ENCODE results near the gene NINJ2. TPM values are rescaled to one million over a fixed set of nuclear protein-coding genes. Genes with fewer than 3 reads are reported as not detected.

NINJ2 gene
- polyA plus RNA-seq, 1 of the 3 experiments (the other 2 are of a cell fraction), result 0.07 TPM

GRCh38 chr12:536751-537245 lies 126.4 kb downstream of the NINJ2 start (continued):
- TF ChIP-seq USF1 (IDR thresholded peaks at IDR 0.05; ENCODE audit: borderline replicate concordance, low read depth) (no peak), TCF12 (IDR thresholded peaks at IDR 0.05) (no peak), RXRA (IDR thresholded peaks at IDR 0.05; ENCODE audit: borderline replicate concordance, low read depth) (no peak), GATA2 (CRISPR knock-in tag; IDR thresholded peaks at IDR 0.05) (no peak), CHD2 (IDR thresholded peaks at IDR 0.05; ENCODE audit: low read length, partially characterized antibody) (no peak)

GRCh38 chr12:535396-535795 lies 127.8 kb downstream of the NINJ2 start:
- 74% methylated on average over 5 of the region's 7 CpGs for WGBS (ENCODE audit: low lambda C conversion rate)
- DNase-seq, result no peak
- no peak for TF ChIP-seq TCF12 (IDR thresholded peaks at IDR 0.05)
- TF ChIP-seq IRF3 (IDR thresholded peaks at IDR 0.05; ENCODE audit: low read depth, low read length), result no peak
- TF ChIP-seq PBX3 (IDR thresholded peaks at IDR 0.05), result no peak
- no peak for TF ChIP-seq GATA2 (CRISPR knock-in tag; IDR thresholded peaks at IDR 0.05)
- no peak for TF ChIP-seq POLR2AphosphoS5 (IDR thresholded peaks at IDR 0.05; ENCODE audit: low read depth, low read length)
- TF ChIP-seq RXRA (IDR thresholded peaks at IDR 0.05; ENCODE audit: borderline replicate concordance, low read depth), result no peak
- no peak for TF ChIP-seq NFIC (IDR thresholded peaks at IDR 0.05; ENCODE audit: borderline replicate concordance)
- no peak for TF ChIP-seq FOSL2 (IDR thresholded peaks at IDR 0.05; ENCODE audit: borderline replicate concordance, low read depth)
- no peak for TF ChIP-seq SIN3A (IDR thresholded peaks at IDR 0.05; ENCODE audit: borderline replicate concordance, low read depth, low read length)
- TF ChIP-seq CHD2 (IDR thresholded peaks at IDR 0.05; ENCODE audit: low read length, partially characterized antibody), result no peak
- TF ChIP-seq MXI1 (IDR thresholded peaks at IDR 0.05; ENCODE audit: low read depth, low read length), result no peak
- no peak for TF ChIP-seq EP300 (IDR thresholded peaks at IDR 0.05; ENCODE audit: borderline replicate concordance in 1 of 2, low read depth in 1 of 2, low read length in 1 of 2)
- no peak for TF ChIP-seq TEAD4 (IDR thresholded peaks at IDR 0.05; ENCODE audit: borderline replicate concordance, insufficient read depth)
- TF ChIP-seq MEF2A (IDR thresholded peaks at IDR 0.05; ENCODE audit: borderline replicate concordance, low read depth), result no peak
- TF ChIP-seq TAF1 (IDR thresholded peaks at IDR 0.05; ENCODE audit: borderline replicate concordance, low read depth, low read length), result no peak
- TF ChIP-seq EZH2phosphoT487 (IDR thresholded peaks at IDR 0.05; ENCODE audit: borderline replicate concordance, low read depth), result no peak
- no peak for TF ChIP-seq JUND (IDR thresholded peaks at IDR 0.05)
- TF ChIP-seq FOXM1 (IDR thresholded peaks at IDR 0.05; ENCODE audit: low read depth), result no peak
- Histone ChIP-seq H3K9ac (no peak overlapping the region), H4K20me1 (ENCODE audit: insufficient read depth) (no peaks in the 10 kb centered on the region), H3K36me3 (replicated peaks in 1 of 2; ENCODE audit: control insufficient read depth in 1 of 2, insufficient read depth in 2 of 2, low read length in 1 of 2) (no peaks in the 10 kb centered on the region), H3K27me3 (ENCODE audit: insufficient read depth) (no peaks in the 10 kb centered on the region; the same call in 1 of the 2 replicates), H3K9me3 (no peaks in the 10 kb centered on the region), H3F3A (replicated peaks; ENCODE audit: insufficient read depth) (no peaks in the 10 kb centered on the region), H3K4me3 (ENCODE audit: low read depth in 2 of 2, low read length in 1 of 2) (no peak overlapping the region), H3K79me2 (ENCODE audit: insufficient read depth) (no peaks in the 10 kb centered on the region), H3K4me2 (no peak overlapping the region), H3K27ac (ENCODE audit: low read depth in 2 of 2, low read length in 1 of 2) (no peak overlapping the region), H3K9me2 (no peaks in the 10 kb centered on the region), H3K4me1 (ENCODE audit: control insufficient read depth in 1 of 2, insufficient read depth in 2 of 2, low read depth in 1 of 2, low read length in 1 of 2) (peaks cover 0 to 6% of the 10 kb centered on the region in 2 experiments; a peak in 1 of 4 replicates), H2AFZ (ENCODE audit: low read depth) (no peak overlapping the region)
- CTCF ChIA-PET, result interaction anchor here (5.3 to 17.8 kb wide), 2 partner anchors 12 to 85 kb away, joined by 51 to 560 read pairs; partner anchors contain the start of gene B4GALNT3
- POLR2A ChIA-PET, result no interaction called here
